ENCODE data around the gene TRAF3IP1.

DNA sequence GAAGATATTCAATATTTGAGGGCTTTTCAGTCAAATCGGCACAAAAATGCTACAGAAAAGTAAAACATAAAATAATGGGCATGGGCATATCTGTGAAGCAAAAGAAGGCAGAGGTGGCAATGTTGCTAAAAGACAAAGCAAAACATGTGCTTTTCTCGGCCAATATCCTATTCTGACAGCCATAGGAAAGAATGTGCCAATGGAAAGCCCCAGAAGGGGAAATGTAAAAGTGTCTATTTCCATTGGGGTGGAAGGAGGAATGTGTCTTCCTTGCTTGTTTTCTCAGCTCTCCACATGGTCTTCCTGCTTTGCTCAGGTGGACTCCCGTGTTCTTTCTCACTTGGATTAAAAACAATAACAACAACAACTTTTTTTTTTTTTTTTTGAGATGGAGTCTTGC lies 18.2 kb upstream of the TRAF3IP1 start:
- no peak for TF ChIP-seq CTCF (IDR thresholded peaks at IDR 0.05 in 4 of 5, conservative IDR thresholded peaks at IDR 0.05 in 1 of 5)
- TF ChIP-seq POLR2A (IDR thresholded peaks at IDR 0.05), result no peak
